Panc1 (cell line): ENCODE measurements around the gene TP53RK. TPM values are rescaled to one million over a fixed set of nuclear protein-coding genes. Genes with fewer than 3 reads are reported as not detected.

Source experiments
- ATAC-seq: fragments of 200-7000 bp; cut with Tn5 transposase; 2 replicates; pipeline ENCODE4 v1.9.1; 2020; ENCODE audit warnings: mild to moderate bottlenecking, moderate library complexity
- Bru-seq: library from RNA; stranded (reverse); fragments of 400-500 nt; gene quantifications from one replicate; lab custom pipeline; 2021; lab: Mats Ljungman, UMichigan
- BruChase-seq, 2 experiments: library from RNA; stranded (reverse); fragments of 400-500 nt; gene quantifications; one replicate each; lab custom pipeline; 2021; lab: Mats Ljungman, UMichigan
- BruUV-seq: library from RNA; stranded (reverse); fragments of 400-500 nt; replicated peaks from 2 replicates; lab custom pipeline; 2021; lab: Mats Ljungman, UMichigan
- CTCF ChIA-PET: fragments of 300-600 bp; sonication (Branson Sonifier 250); formaldehyde crosslinking; loops from one replicate; lab custom pipeline; 2022; ENCODE audit warnings: antibody characterized with exemption; lab: Charles Lee
- POLR2A ChIA-PET: fragments of 300-600 bp; sonication (Branson Sonifier 250); formaldehyde crosslinking; loops from one replicate; lab custom pipeline; 2022; ENCODE audit warnings: antibody characterized with exemption; lab: Charles Lee
- DNase-seq: peaks from one replicate; pipeline ENCODE4 v3.0.0-alpha.2; 2010; ENCODE audit warnings: low read depth, low spot score
- H3K27ac ChIP-seq: 2 replicates; pipeline ENCODE4 v1.5.1; 2011; ENCODE audit warnings: mild to moderate bottlenecking, low read length, inconsistent platforms
- H3K27me3 ChIP-seq: fragments of 200-500 bp; sonication (Bioruptor generic); 2 replicates; pipeline ENCODE4 v1.6.0; 2014; ENCODE audit warnings: low read length, inconsistent platforms; ENCODE audit not compliant: control insufficient read depth, insufficient read depth
- H3K36me3 ChIP-seq: fragments of 200-500 bp; sonication (Bioruptor generic); 2 replicates; pipeline ENCODE4 v1.5.1; 2014; ENCODE audit warnings: inconsistent platforms, mild to moderate bottlenecking, low read length, moderate library complexity; ENCODE audit not compliant: control insufficient read depth, insufficient read depth
- H3K4me1 ChIP-seq: 2 replicates; pipeline ENCODE4 v1.5.1; 2011; ENCODE audit warnings: inconsistent platforms, mild to moderate bottlenecking, low read length, moderate library complexity; ENCODE audit not compliant: control insufficient read depth, insufficient read depth
- H3K4me3 ChIP-seq, 2 experiments: 2 replicates each; pipeline ENCODE4 v1.5.1; 2011 to 2012; ENCODE audit warnings: low read depth in 2 of 2, low read length in 2 of 2, mild to moderate bottlenecking in 2 of 2, inconsistent platforms in 1 of 2, moderate library complexity in 1 of 2
- H3K9me3 ChIP-seq: fragments of 200-500 bp; sonication (Bioruptor generic); 2 replicates; pipeline ENCODE4 v1.5.1; 2014; ENCODE audit warnings: low read depth, mild to moderate bottlenecking, inconsistent platforms, low read length, moderate library complexity; ENCODE audit not compliant: control insufficient read depth, insufficient read depth
- POLR2AphosphoS5 ChIP-seq: IDR thresholded peaks from 2 replicates; pipeline ENCODE4 v1.6.1; 2012; ENCODE audit warnings: mild to moderate bottlenecking, low read depth, low read length, moderate library complexity
- REST ChIP-seq, 2 experiments: IDR thresholded peaks; 2 replicates each; pipeline ENCODE4 v1.6.1; 2011 to 2012; ENCODE audit warnings: low read depth in 2 of 2, control low read depth in 1 of 2, low read length in 1 of 2, mild to moderate bottlenecking in 1 of 2, moderate library complexity in 1 of 2; ENCODE audit not compliant: insufficient read depth in 1 of 2
- SIN3A ChIP-seq: IDR thresholded peaks from 2 replicates; pipeline ENCODE4 v1.6.1; 2012; ENCODE audit warnings: low read depth, mild to moderate bottlenecking, low read length, moderate library complexity, borderline replicate concordance; ENCODE audit not compliant: insufficient read depth
- TCF7L2 ChIP-seq: IDR thresholded peaks from 2 replicates; pipeline ENCODE4 v1.6.1; 2011; ENCODE audit warnings: mild to moderate bottlenecking, low read depth, low read length, inconsistent platforms
- in situ Hi-C: cut with HindIII; loops from 2 replicates; pipeline ENCODE4 v1.10.0; 2016; ENCODE audit warnings: low sequenced_read_pairs, low pct_unique_long_range_greater_than_20kb
- intact Hi-C: fragments of 100-400 bp; cut with micrococcal nuclease; formaldehyde crosslinking; loops from one replicate; pipeline ENCODE4 v1.10.0; 2022; ENCODE audit not compliant: unreplicated experiment
- long read RNA-seq: library from polyadenylated mRNA; unstranded; transcript quantifications from one replicate; pipeline ENCODE4 v2.0.0, GENCODE V29; 2021; ENCODE audit not compliant: unreplicated experiment
- polyA plus RNA-seq: library from polyadenylated mRNA; unstranded; fragments of >200 nt; gene quantifications from one replicate; pipeline ENCODE4 v1.2.1, GENCODE V29; 2012; ENCODE audit warnings: missing spikeins; ENCODE audit not compliant: insufficient read length
- total RNA-seq: library from RNA; stranded (reverse); gene quantifications from one replicate; pipeline ENCODE4 v1.2.1, GENCODE V29; 2021; ENCODE audit not compliant: unreplicated experiment
- TF ChIP-seq, protein P1 (sequence below): fragments of 450-650 bp; IDR thresholded peaks from 2 replicates; pipeline ENCODE4 v1.5.1; 2017; ENCODE audit warnings: mild to moderate bottlenecking

Gene TP53RK
- total RNA-seq, result 13.7 TPM
- 7.3 TPM for polyA plus RNA-seq
- percentile 88 among the genes with signal in this experiment for Bru-seq, nascent RNA
- BruChase-seq, experiment 1, labeled RNA remaining after a 2-hour chase, result percentile 96 among the genes with signal in this experiment
- percentile 77 among the genes with signal in this experiment for BruChase-seq, experiment 2, labeled RNA remaining after a 6-hour chase
- long read RNA-seq, transcript TP53RK-202 (2 exons, 3,515 nt), result major isoform, 25 of 27 reads
- long read RNA-seq, partial matches to known transcripts, result 0 of 27 reads
- long read RNA-seq, other reads (novel, unspliced or antisense), result 1 of 27 reads

- ChIA-PET CTCF (interaction anchor here (0.6 to 1.3 kb wide), 5 partner anchors 32 to 602 kb away, joined by 3 to 4 read pairs (median 3); no protein-coding TSS in a partner anchor), POLR2A (interaction anchor here (0.5 to 1.2 kb wide), 5 partner anchors 13 to 325 kb away, joined by 3 to 27 read pairs (median 4); no protein-coding TSS in a partner anchor)
- in situ Hi-C loops (no loop called here), intact Hi-C loops (no loop called here)
- Histone ChIP-seq H3K27me3 (no peaks in the 10 kb centered on the region), H3K4me3 (peak within 1 kb of the TSS; percentile 92 to 97), H3K36me3 (peaks cover 14% of the 10 kb centered on the region), H3K9me3 (no peaks in the 10 kb centered on the region), H3K4me1 (peaks cover 10% of the 10 kb centered on the region), H3K27ac (peak within 1 kb of the TSS; percentile 94)
- peak; percentile 100 for DNase-seq
- no TSS peak for BruUV-seq
- TF ChIP-seq TCF7L2, result peak; percentile 94
- no peak for TF ChIP-seq REST (IDR thresholded peaks at IDR 0.05; ENCODE audit: insufficient read depth in 1 of 2, low read depth in 2 of 2, low read length in 1 of 2)
- TF ChIP-seq, protein P1, sequence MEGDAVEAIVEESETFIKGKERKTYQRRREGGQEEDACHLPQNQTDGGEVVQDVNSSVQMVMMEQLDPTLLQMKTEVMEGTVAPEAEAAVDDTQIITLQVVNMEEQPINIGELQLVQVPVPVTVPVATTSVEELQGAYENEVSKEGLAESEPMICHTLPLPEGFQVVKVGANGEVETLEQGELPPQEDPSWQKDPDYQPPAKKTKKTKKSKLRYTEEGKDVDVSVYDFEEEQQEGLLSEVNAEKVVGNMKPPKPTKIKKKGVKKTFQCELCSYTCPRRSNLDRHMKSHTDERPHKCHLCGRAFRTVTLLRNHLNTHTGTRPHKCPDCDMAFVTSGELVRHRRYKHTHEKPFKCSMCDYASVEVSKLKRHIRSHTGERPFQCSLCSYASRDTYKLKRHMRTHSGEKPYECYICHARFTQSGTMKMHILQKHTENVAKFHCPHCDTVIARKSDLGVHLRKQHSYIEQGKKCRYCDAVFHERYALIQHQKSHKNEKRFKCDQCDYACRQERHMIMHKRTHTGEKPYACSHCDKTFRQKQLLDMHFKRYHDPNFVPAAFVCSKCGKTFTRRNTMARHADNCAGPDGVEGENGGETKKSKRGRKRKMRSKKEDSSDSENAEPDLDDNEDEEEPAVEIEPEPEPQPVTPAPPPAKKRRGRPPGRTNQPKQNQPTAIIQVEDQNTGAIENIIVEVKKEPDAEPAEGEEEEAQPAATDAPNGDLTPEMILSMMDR, result no peak
- peak; percentile 78 for TF ChIP-seq POLR2AphosphoS5
- TF ChIP-seq SIN3A, result 0 out of 2 replicates have a peak, but pooled peaks have one; percentile 70
- ATAC-seq, result peak; percentile 99
Observed at GRCh38 chr20:46689082-46689753, at the start of gene TP53RK. Gene TP53RK (minus strand): TSS chr20:46689444. CDS start chr20:46689414, 30 bp downstream.

DNA sequence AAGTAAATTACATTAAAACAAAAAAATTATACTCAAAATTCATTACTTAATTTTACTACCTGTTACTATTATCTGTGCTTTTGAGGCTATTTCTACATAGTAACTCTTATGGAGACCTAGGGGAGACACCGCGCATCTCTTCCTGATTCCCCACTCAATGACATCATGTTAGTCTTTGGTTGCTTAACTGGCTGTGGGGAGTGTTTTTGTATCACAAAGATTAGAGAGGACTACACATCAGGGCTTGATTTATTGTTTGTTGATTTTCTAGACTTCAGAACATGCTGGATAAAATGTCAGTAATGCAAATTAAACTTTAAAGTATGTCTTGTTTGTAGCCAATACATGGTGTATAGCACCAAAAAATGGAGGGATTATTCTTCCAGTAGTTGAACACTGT is 46.2 kb upstream of the TP53RK start:
- H3K9me3 ChIP-seq, result no peaks in the 10 kb centered on the region
- intact Hi-C loops (no loop called here), in situ Hi-C loops (no loop called here)
- BruUV-seq, result no TSS peak
- no peaks in the 10 kb centered on the region for H3K36me3 ChIP-seq
- H3K27me3 ChIP-seq, result no peaks in the 10 kb centered on the region; the same call in 1 of the 2 replicates
- no peak for DNase-seq
- TF ChIP-seq, protein P1, result no peak
- TF ChIP-seq POLR2AphosphoS5 (no peak), TCF7L2 (no peak), REST (IDR thresholded peaks at IDR 0.05; ENCODE audit: insufficient read depth in 1 of 2, low read depth in 2 of 2, low read length in 1 of 2) (no peak), SIN3A (no peak)
- ChIA-PET CTCF (no interaction called here), POLR2A (no interaction called here)
- no peak for ATAC-seq
- H3K4me1 ChIP-seq, result no peaks in the 10 kb centered on the region
- no peak overlapping the region for H3K27ac ChIP-seq
- no peak overlapping the region for H3K4me3 ChIP-seq
